Activated CD4-positive, alpha-beta memory T cell treated with anti-CD3 and anti-CD28 coated beads, Interleukin-2, amount 10 ng/mL, durations not matched to agents 7 days and 5 days (primary cell): Measurements from ENCODE around the gene ZNF516. TPM values are rescaled to one million over a fixed set of nuclear protein-coding genes. Genes with fewer than 3 reads are reported as not detected.

Experiments used
- CTCF ChIA-PET: fragments of 350-600 bp; sonication (Branson Sonifier 250); formaldehyde crosslinking; loops from one replicate; lab custom pipeline; 2021; ENCODE audit warnings: antibody characterized with exemption, inconsistent platforms; lab: Charles Lee
- POLR2A ChIA-PET: fragments of 350-600 bp; sonication (Branson Sonifier 250); formaldehyde crosslinking; loops from one replicate; lab custom pipeline; 2021; ENCODE audit warnings: antibody characterized with exemption; lab: Charles Lee
- DNase-seq: peaks from one replicate; pipeline ENCODE4 v3.0.0-alpha.2; 2020
- H3K27ac Mint-ChIP-seq: one replicate; pipeline ENCODE4 v1.8.0; 2021; ENCODE audit warnings: mild to moderate bottlenecking, mixed read lengths
- H3K27me3 Mint-ChIP-seq: one replicate; pipeline ENCODE4 v1.8.0; 2021; ENCODE audit warnings: mixed read lengths
- H3K36me3 Mint-ChIP-seq: one replicate; pipeline ENCODE4 v1.8.0; 2021; ENCODE audit warnings: low read depth, mixed read lengths
- H3K4me1 Mint-ChIP-seq: one replicate; pipeline ENCODE4 v1.8.0; 2021; ENCODE audit warnings: mixed read lengths
- H3K4me3 Mint-ChIP-seq: one replicate; pipeline ENCODE4 v1.8.0; 2021; ENCODE audit warnings: mild to moderate bottlenecking, mixed read lengths
- H3K9me3 Mint-ChIP-seq: one replicate; pipeline ENCODE4 v1.8.0; 2021; ENCODE audit warnings: mixed read lengths
- total RNA-seq, 2 experiments: library from RNA; stranded (reverse); gene quantifications; one replicate each; pipeline ENCODE4 v1.2.3, GENCODE V29; 2021

ZNF516 gene
- total RNA-seq, 2 experiments from 2014 or later = 3.9 to 5.0 TPM

GRCh38 chr18:76357174-76357573 is 137.9 kb downstream of the ZNF516 start:
- no peaks in the 10 kb centered on the region for H3K9me3 Mint-ChIP-seq
- peaks cover 2% of the 10 kb centered on the region for H3K27me3 Mint-ChIP-seq
- CTCF ChIA-PET = no interaction called here
- POLR2A ChIA-PET = no interaction called here
- H3K27ac Mint-ChIP-seq = no peak overlapping the region
- H3K36me3 Mint-ChIP-seq = no peaks in the 10 kb centered on the region
- no peak for DNase-seq
- no peak overlapping the region for H3K4me3 Mint-ChIP-seq
- H3K4me1 Mint-ChIP-seq = no peaks in the 10 kb centered on the region

GRCh38 chr18:76356666-76357065 is 138.4 kb downstream of the ZNF516 start:
- no peaks in the 10 kb centered on the region for H3K36me3 Mint-ChIP-seq

GRCh38 chr18:76354348-76354747 is 140.7 kb downstream of the ZNF516 start:
- Mint-ChIP-seq H3K4me3 (no peak overlapping the region), H3K4me1 (no peaks in the 10 kb centered on the region), H3K27ac (no peak overlapping the region), H3K27me3 (no peaks in the 10 kb centered on the region), H3K9me3 (no peaks in the 10 kb centered on the region), H3K36me3 (no peaks in the 10 kb centered on the region)
- no peak for DNase-seq
- ChIA-PET POLR2A (no interaction called here), CTCF (no interaction called here)

More at GRCh38 chr18:76356666-76357065, 138.4 kb downstream of the ZNF516 start:
- Mint-ChIP-seq H3K27ac (no peak overlapping the region), H3K27me3 (no peaks in the 10 kb centered on the region), H3K9me3 (no peaks in the 10 kb centered on the region), H3K4me3 (no peak overlapping the region), H3K4me1 (no peaks in the 10 kb centered on the region)
- ChIA-PET POLR2A (no interaction called here), CTCF (no interaction called here)
- DNase-seq = no peak

- H3K27me3 Mint-ChIP-seq = no peaks in the 10 kb centered on the region
- no peaks in the 10 kb centered on the region for H3K9me3 Mint-ChIP-seq
- H3K4me3 Mint-ChIP-seq = no peak overlapping the region
- H3K27ac Mint-ChIP-seq = no peak overlapping the region
- ChIA-PET POLR2A (no interaction called here), CTCF (no interaction called here)
- no peak for DNase-seq
- H3K36me3 Mint-ChIP-seq = no peaks in the 10 kb centered on the region
- peaks cover 2% of the 10 kb centered on the region for H3K4me1 Mint-ChIP-seq
Measured at GRCh38 chr18:76353500-76353899, 141.5 kb downstream of the ZNF516 start.

- no peaks in the 10 kb centered on the region for H3K9me3 Mint-ChIP-seq
- POLR2A ChIA-PET = no interaction called here
Measured at GRCh38 chr18:76353046-76353445, 142.0 kb downstream of the ZNF516 start.

GRCh38 chr18:76351961-76352581 is 143.0 kb downstream of the ZNF516 start:
- DNase-seq = no peak
- ChIA-PET POLR2A (no interaction called here), CTCF (no interaction called here)
- no peak overlapping the region for H3K4me3 Mint-ChIP-seq
- peaks cover 2% of the 10 kb centered on the region for H3K4me1 Mint-ChIP-seq
- H3K36me3 Mint-ChIP-seq = no peaks in the 10 kb centered on the region
- no peaks in the 10 kb centered on the region for H3K27me3 Mint-ChIP-seq
- no peak overlapping the region for H3K27ac Mint-ChIP-seq
- H3K9me3 Mint-ChIP-seq = no peaks in the 10 kb centered on the region

More at GRCh38 chr18:76353046-76353445, 142.0 kb downstream of the ZNF516 start:
- Mint-ChIP-seq H3K4me1 (peaks cover 2% of the 10 kb centered on the region), H3K27me3 (no peaks in the 10 kb centered on the region), H3K4me3 (no peak overlapping the region), H3K27ac (no peak overlapping the region), H3K36me3 (no peaks in the 10 kb centered on the region)
- CTCF ChIA-PET = no interaction called here
- no peak for DNase-seq

- Mint-ChIP-seq H3K4me3 (no peak overlapping the region), H3K36me3 (no peaks in the 10 kb centered on the region), H3K9me3 (no peaks in the 10 kb centered on the region), H3K27ac (no peak overlapping the region), H3K4me1 (peaks cover 2% of the 10 kb centered on the region), H3K27me3 (no peaks in the 10 kb centered on the region)
- ChIA-PET POLR2A (no interaction called here), CTCF (interaction anchor here (0.6 kb wide), 1 partner anchor 83 kb away, joined by 3 read pairs; no protein-coding TSS in a partner anchor)
- DNase-seq = no peak
Measured at GRCh38 chr18:76350134-76351025, 144.7 kb downstream of the ZNF516 start.

- POLR2A ChIA-PET = no interaction called here
- no peak overlapping the region for H3K27ac Mint-ChIP-seq
Measured at GRCh38 chr18:76349067-76349715, 145.9 kb downstream of the ZNF516 start.

GRCh38 chr18:76348267-76349066 is 146.6 kb downstream of the ZNF516 start:
- CTCF ChIA-PET = interaction anchor here (1.5 kb wide), 1 partner anchor 8 kb away, joined by 5 read pairs; no protein-coding TSS in a partner anchor
- no peaks in the 10 kb centered on the region for H3K9me3 Mint-ChIP-seq
- no peak for DNase-seq
- no peaks in the 10 kb centered on the region for H3K27me3 Mint-ChIP-seq
- H3K27ac Mint-ChIP-seq = no peak overlapping the region
- no peak overlapping the region for H3K4me3 Mint-ChIP-seq
- POLR2A ChIA-PET = no interaction called here
- peaks cover 2% of the 10 kb centered on the region for H3K4me1 Mint-ChIP-seq
- no peaks in the 10 kb centered on the region for H3K36me3 Mint-ChIP-seq

More at GRCh38 chr18:76349067-76349715, 145.9 kb downstream of the ZNF516 start:
- Mint-ChIP-seq H3K36me3 (no peaks in the 10 kb centered on the region), H3K4me1 (peaks cover 2% of the 10 kb centered on the region), H3K9me3 (no peaks in the 10 kb centered on the region), H3K4me3 (no peak overlapping the region), H3K27me3 (no peaks in the 10 kb centered on the region)
- CTCF ChIA-PET = interaction anchor here (0.6 to 1.5 kb wide), 2 partner anchors 9 to 82 kb away, joined by 3 to 5 read pairs; no protein-coding TSS in a partner anchor
- DNase-seq = peak; percentile 65

- no peak for DNase-seq
- Mint-ChIP-seq H3K4me3 (no peak overlapping the region), H3K4me1 (peaks cover 2% of the 10 kb centered on the region), H3K27ac (no peak overlapping the region), H3K9me3 (no peaks in the 10 kb centered on the region), H3K27me3 (no peaks in the 10 kb centered on the region), H3K36me3 (no peaks in the 10 kb centered on the region)
- ChIA-PET POLR2A (no interaction called here), CTCF (no interaction called here)
Measured at GRCh38 chr18:76347341-76347740, 147.7 kb downstream of the ZNF516 start.

GRCh38 chr18:76346490-76347130 is 148.4 kb downstream of the ZNF516 start:
- Mint-ChIP-seq H3K27ac (no peak overlapping the region), H3K27me3 (no peaks in the 10 kb centered on the region), H3K4me3 (no peak overlapping the region), H3K36me3 (no peaks in the 10 kb centered on the region), H3K4me1 (peaks cover 2% of the 10 kb centered on the region), H3K9me3 (no peaks in the 10 kb centered on the region)
- CTCF ChIA-PET = no interaction called here
- DNase-seq = no peak
- POLR2A ChIA-PET = no interaction called here

GRCh38 chr18:76345901-76346300 is 149.1 kb downstream of the ZNF516 start:
- Mint-ChIP-seq H3K27me3 (no peaks in the 10 kb centered on the region), H3K4me1 (peaks cover 2% of the 10 kb centered on the region), H3K4me3 (no peak overlapping the region), H3K27ac (no peak overlapping the region), H3K36me3 (no peaks in the 10 kb centered on the region), H3K9me3 (no peaks in the 10 kb centered on the region)
- no peak for DNase-seq
- ChIA-PET POLR2A (no interaction called here), CTCF (no interaction called here)
